HG03520 (cell line): ENCODE results near the gene FAM110A.
"Not testable (repeated sequence)": the region's sequence is repeated elsewhere in the genome, so short reads cannot be mapped to it uniquely, and the experiment has no call there.

ENCODE experiments used
- ATAC-seq: cut with Tn5 transposase; IDR thresholded peaks from one replicate; pipeline ENCODE4 v1.9.1; 2021; ENCODE audit warnings: mild to moderate bottlenecking, moderate library complexity; ENCODE audit not compliant: unreplicated experiment

Gene FAM110A

GRCh38 chr20:892371-892770 lies 58.9 kb downstream of the FAM110A start:
- not testable (repeated sequence) for ATAC-seq
